IMR-90 (cell line): ENCODE data around the gene ABCC8. TPM values are rescaled to one million over a fixed set of nuclear protein-coding genes. Genes with fewer than 3 reads are reported as not detected.

ENCODE experiments used
- ATAC-seq: fragments of 200-7000 bp; cut with Tn5 transposase; 2 replicates; pipeline ENCODE4 v1.9.1; 2020; ENCODE audit warnings: low read depth, mild to moderate bottlenecking, moderate library complexity
- BruUV-seq: library from RNA; stranded (reverse); fragments of 400-500 nt; replicated peaks from 2 replicates; lab custom pipeline; 2021; lab: Mats Ljungman, UMichigan
- CTCF ChIA-PET: fragments of 300-600 bp; formaldehyde crosslinking; extraction: SDS; loops from one replicate; lab custom pipeline; 2021; ENCODE audit warnings: antibody characterized with exemption; lab: Yijun Ruan, JAX
- POLR2A ChIA-PET: fragments of 300-600 bp; sonication (Branson Sonifier 250); formaldehyde crosslinking; loops from one replicate; lab custom pipeline; 2022; ENCODE audit warnings: antibody characterized with exemption; ENCODE audit not compliant: unreplicated experiment; lab: Charles Lee
- DNase-seq: peaks from one replicate; pipeline ENCODE4 v3.0.0; 2013
- H2AFZ ChIP-seq: replicated peaks from 2 replicates; pipeline ENCODE3; 2013; ENCODE audit warnings: low read length, mild to moderate bottlenecking; ENCODE audit not compliant: poor library complexity
- H2AK5ac ChIP-seq: 2 replicates; pipeline ENCODE4 v1.6.1; 2013; ENCODE audit warnings: low read depth, low read length, inconsistent platforms
- H2AK9ac ChIP-seq: replicated peaks from 2 replicates; pipeline ENCODE3; 2013; ENCODE audit warnings: mild to moderate bottlenecking, low read depth, low read length, moderate library complexity; ENCODE audit not compliant: poor library complexity
- H2BK120ac ChIP-seq: 2 replicates; pipeline ENCODE4 v1.6.1; 2013; ENCODE audit warnings: low read depth, low read length, inconsistent platforms
- H2BK15ac ChIP-seq: 3 replicates; pipeline ENCODE4 v1.6.1; 2013; ENCODE audit warnings: low read depth, low read length, inconsistent platforms
- H2BK20ac ChIP-seq: 2 replicates; pipeline ENCODE4 v1.6.1; 2013; ENCODE audit warnings: low read depth, mild to moderate bottlenecking, inconsistent platforms, low read length, moderate library complexity
- H2BK5ac ChIP-seq: 2 replicates; pipeline ENCODE4 v1.6.1; 2013; ENCODE audit warnings: mild to moderate bottlenecking, low read depth, low read length, inconsistent platforms; ENCODE audit not compliant: poor library complexity, severe bottlenecking
- H3K14ac ChIP-seq: replicated peaks from 2 replicates; pipeline ENCODE4 v1.6.1; 2013; ENCODE audit warnings: low read depth, low read length, inconsistent platforms
- H3K18ac ChIP-seq: 2 replicates; pipeline ENCODE4 v1.6.1; 2013; ENCODE audit warnings: low read depth, low read length, control low read depth
- H3K23ac ChIP-seq: 2 replicates; pipeline ENCODE4 v1.6.1; 2013; ENCODE audit warnings: low read depth, low read length, inconsistent platforms
- H3K27ac ChIP-seq: 2 replicates; pipeline ENCODE4 v1.5.1; 2013; ENCODE audit warnings: mild to moderate bottlenecking, control low read depth, low read length; ENCODE audit not compliant: insufficient read depth
- H3K27me3 ChIP-seq: 2 replicates; pipeline ENCODE4 v1.6.1; 2013; ENCODE audit warnings: low read length; ENCODE audit not compliant: control insufficient read depth, insufficient read depth
- H3K36me3 ChIP-seq: 2 replicates; pipeline ENCODE4 v1.6.1; 2013; ENCODE audit warnings: low read length, mixed read lengths; ENCODE audit not compliant: control insufficient read depth, insufficient read depth
- H3K4ac ChIP-seq: 2 replicates; pipeline ENCODE4 v1.6.1; 2013; ENCODE audit warnings: low read depth, low read length, inconsistent platforms
- H3K4me1 ChIP-seq: 2 replicates; pipeline ENCODE4 v1.6.1; 2013; ENCODE audit warnings: low read length, mixed read lengths; ENCODE audit not compliant: control insufficient read depth, insufficient read depth
- H3K4me2 ChIP-seq: 2 replicates; pipeline ENCODE4 v1.6.1; 2013; ENCODE audit warnings: low read depth, mild to moderate bottlenecking, control low read depth, low read length, moderate library complexity
- H3K4me3 ChIP-seq: 2 replicates; pipeline ENCODE4 v1.5.1; 2013; ENCODE audit warnings: low read depth, mild to moderate bottlenecking, control low read depth, low read length, moderate library complexity; ENCODE audit not compliant: insufficient read depth
- H3K56ac ChIP-seq: 2 replicates; pipeline ENCODE4 v1.6.1; 2013; ENCODE audit warnings: low read length, inconsistent platforms; ENCODE audit not compliant: insufficient read depth; ENCODE audit errors: extremely low read depth
- H3K79me1 ChIP-seq, 2 experiments: 2 replicates each; pipeline ENCODE4 v1.6.1; 2013; ENCODE audit warnings: low read length in 2 of 2, inconsistent platforms in 1 of 2, low read depth in 1 of 2
- H3K9ac ChIP-seq: 2 replicates; pipeline ENCODE4 v1.6.1; 2013; ENCODE audit warnings: low read depth, low read length, control low read depth
- H3K9me1 ChIP-seq: 2 replicates; pipeline ENCODE4 v1.6.1; 2013; ENCODE audit warnings: low read length, inconsistent platforms; ENCODE audit not compliant: insufficient read depth
- H3K9me3 ChIP-seq: 2 replicates; pipeline ENCODE4 v1.6.1; 2013; ENCODE audit warnings: low read length; ENCODE audit not compliant: control insufficient read depth, insufficient read depth
- H4K20me1 ChIP-seq: 2 replicates; pipeline ENCODE4 v1.6.1; 2013; ENCODE audit warnings: low read length, inconsistent platforms; ENCODE audit not compliant: insufficient read depth
- H4K5ac ChIP-seq: 2 replicates; pipeline ENCODE4 v1.6.1; 2013; ENCODE audit warnings: mild to moderate bottlenecking, low read depth, low read length, control low read depth
- H4K8ac ChIP-seq, 2 experiments: 2 replicates each; pipeline ENCODE4 v1.6.1; 2013; ENCODE audit warnings: low read depth in 2 of 2, low read length in 2 of 2, control low read depth in 1 of 2, inconsistent platforms in 1 of 2
- H4K91ac ChIP-seq: 2 replicates; pipeline ENCODE4 v1.6.1; 2013; ENCODE audit warnings: low read depth, low read length, inconsistent platforms; ENCODE audit not compliant: insufficient read depth
- BHLHE40 ChIP-seq: fragments of 150-350 bp; IDR thresholded peaks from 2 replicates; pipeline ENCODE4 v1.6.1; 2016; ENCODE audit warnings: mild to moderate bottlenecking, low read depth, low read length
- CHD1 ChIP-seq: IDR thresholded peaks from 2 replicates; pipeline ENCODE4 v1.6.1; 2012; ENCODE audit warnings: low read depth, low read length, improper control_type of control experiment
- MAZ ChIP-seq: IDR thresholded peaks from 2 replicates; pipeline ENCODE4 v1.6.1; 2012; ENCODE audit warnings: low read depth, mild to moderate bottlenecking, low read length, improper control_type of control experiment, moderate library complexity, borderline replicate concordance
- RFX5 ChIP-seq: IDR thresholded peaks from 2 replicates; pipeline ENCODE4 v1.8.0; 2012; ENCODE audit warnings: low read depth, mild to moderate bottlenecking, low read length, moderate library complexity
- WGBS, 2 experiments: methylation state at CpG; one replicate each; pipeline versions ENCODE4 v1.1.5 to v1.1.7; 2013; ENCODE audit warnings: missing lambda C conversion rate in 2 of 2; ENCODE audit not compliant: insufficient read length in 1 of 2; ENCODE audit errors: extremely low coverage in 2 of 2; 5-methylcytosine and 5-hydroxymethylcytosine counted together
- dilution Hi-C: fragments of 300-500 bp; cut with HindIII; formaldehyde crosslinking; loops from one replicate; pipeline ENCODE4 v1.14.3; 2018; ENCODE audit warnings: low sequenced_read_pairs; ENCODE audit not compliant: unreplicated experiment
- in situ Hi-C: fragments of 300-500 bp; cut with MboI; formaldehyde crosslinking; loops from 3 replicates; pipeline ENCODE4 v1.14.3; 2019; ENCODE audit warnings: low sequenced_read_pairs, inconsistent platforms, mixed read lengths
- intact Hi-C: fragments of 100-400 bp; cut with micrococcal nuclease; formaldehyde crosslinking; loops from 2 replicates; pipeline ENCODE4 v1.10.0; 2022
- polyA plus RNA-seq, 3 experiments: library from polyadenylated mRNA; depleted of rRNA; stranded (reverse); fragments of >200 nt; gene quantifications; 2 replicates each; pipeline ENCODE4 v1.2.3, GENCODE V29; 2012; ENCODE audit warnings: low replicate concordance in 1 of 3
- total RNA-seq: library from RNA; depleted of rRNA; stranded (reverse); fragments of >200 nt; gene quantifications from 2 replicates; pipeline ENCODE4 v1.2.3, GENCODE V29; 2012
- TF ChIP-seq, protein P1 (sequence below): fragments of 150-350 bp; IDR thresholded peaks from 2 replicates; pipeline ENCODE4 v1.6.1; 2016; ENCODE audit warnings: low read depth, mild to moderate bottlenecking, low read length, moderate library complexity, borderline replicate concordance

The ABCC8 gene
- total and polyA plus RNA-seq, 2 of the 4 experiments (the other 2 are of a cell fraction) = not detected

DNA sequence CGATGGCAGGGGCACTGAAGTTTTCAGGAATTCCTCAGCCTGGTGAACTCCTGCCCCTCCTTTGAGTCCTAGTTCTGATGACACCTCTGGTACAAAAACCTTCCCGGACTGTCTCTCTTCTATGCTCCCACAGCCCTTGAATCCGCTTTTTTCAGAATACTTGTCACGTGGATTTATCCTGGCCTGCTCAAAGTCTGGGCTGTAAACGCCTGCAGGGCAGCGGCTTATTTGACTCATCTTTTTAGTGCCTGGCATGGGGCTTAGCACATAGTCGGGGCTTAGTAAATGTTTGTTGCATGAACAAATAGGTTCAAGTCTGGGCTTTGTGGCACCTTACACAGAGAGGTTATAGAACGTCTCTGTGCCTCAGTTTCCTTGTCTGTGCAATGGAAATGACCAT, 74.8 kb downstream of the ABCC8 start:
- H4K20me1 ChIP-seq = no peaks in the 10 kb centered on the region
- H3K56ac ChIP-seq = no peak overlapping the region
- H3K23ac ChIP-seq = no peak overlapping the region
- H3K9me3 ChIP-seq = no peaks in the 10 kb centered on the region
- no peak overlapping the region for H2AK5ac ChIP-seq
- CTCF ChIA-PET = no interaction called here
- no TSS peak for BruUV-seq
- in situ Hi-C loops = no loop called here
- no peak overlapping the region for H3K4me3 ChIP-seq
- no peak overlapping the region for H2AFZ ChIP-seq
- no peak overlapping the region for H4K5ac ChIP-seq
- H3K27me3 ChIP-seq = peaks cover 9% of the 10 kb centered on the region; the same call in 1 of the 2 replicates
- H4K91ac ChIP-seq = no peak overlapping the region
- DNase-seq (no peak), ATAC-seq (no peak)
- dilution Hi-C loops = no loop called here
- no peaks in the 10 kb centered on the region for H3K36me3 ChIP-seq
- no peak overlapping the region for H3K27ac ChIP-seq
- no peak overlapping the region for H3K4me2 ChIP-seq
- WGBS, 2 experiments = 67% methylated on average over 3 of the region's 8 CpGs; no CpG with 5 or more reads in 1 of the 2 experiments
- H2BK15ac ChIP-seq = no peak overlapping the region
- H3K79me1 ChIP-seq = no peaks in the 10 kb centered on the region
- H2BK5ac ChIP-seq = no peak overlapping the region
- no peak for TF ChIP-seq BHLHE40
- no peak for TF ChIP-seq RFX5
- TF ChIP-seq MAZ = no peak
- no peak for TF ChIP-seq CHD1
- TF ChIP-seq, protein P1, sequence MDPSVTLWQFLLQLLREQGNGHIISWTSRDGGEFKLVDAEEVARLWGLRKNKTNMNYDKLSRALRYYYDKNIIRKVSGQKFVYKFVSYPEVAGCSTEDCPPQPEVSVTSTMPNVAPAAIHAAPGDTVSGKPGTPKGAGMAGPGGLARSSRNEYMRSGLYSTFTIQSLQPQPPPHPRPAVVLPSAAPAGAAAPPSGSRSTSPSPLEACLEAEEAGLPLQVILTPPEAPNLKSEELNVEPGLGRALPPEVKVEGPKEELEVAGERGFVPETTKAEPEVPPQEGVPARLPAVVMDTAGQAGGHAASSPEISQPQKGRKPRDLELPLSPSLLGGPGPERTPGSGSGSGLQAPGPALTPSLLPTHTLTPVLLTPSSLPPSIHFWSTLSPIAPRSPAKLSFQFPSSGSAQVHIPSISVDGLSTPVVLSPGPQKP = no peak
- H3K4ac ChIP-seq = no peak overlapping the region
- H3K9ac ChIP-seq = no peak overlapping the region
- no peak overlapping the region for H4K8ac ChIP-seq
- H2BK20ac ChIP-seq = no peak overlapping the region
- POLR2A ChIA-PET = no interaction called here
- no peak overlapping the region for H2BK120ac ChIP-seq
- no peaks in the 10 kb centered on the region for H3K4me1 ChIP-seq
- no peak overlapping the region for H3K18ac ChIP-seq
- intact Hi-C loops = no loop called here
- H3K14ac ChIP-seq = no peak overlapping the region
- no peaks in the 10 kb centered on the region for H3K9me1 ChIP-seq
- no peak overlapping the region for H2AK9ac ChIP-seq
